ENCODE data around the gene SYS1. TPM values are rescaled to one million over a fixed set of nuclear protein-coding genes. Genes with fewer than 3 reads are reported as not detected.
A peak's percentile ranks its signal among the peaks of the same experiment; 100 is the strongest.

Gene SYS1
- total and polyA plus RNA-seq, 8 donors: 9.6 to 19.0 (median 15.8) TPM

DNA sequence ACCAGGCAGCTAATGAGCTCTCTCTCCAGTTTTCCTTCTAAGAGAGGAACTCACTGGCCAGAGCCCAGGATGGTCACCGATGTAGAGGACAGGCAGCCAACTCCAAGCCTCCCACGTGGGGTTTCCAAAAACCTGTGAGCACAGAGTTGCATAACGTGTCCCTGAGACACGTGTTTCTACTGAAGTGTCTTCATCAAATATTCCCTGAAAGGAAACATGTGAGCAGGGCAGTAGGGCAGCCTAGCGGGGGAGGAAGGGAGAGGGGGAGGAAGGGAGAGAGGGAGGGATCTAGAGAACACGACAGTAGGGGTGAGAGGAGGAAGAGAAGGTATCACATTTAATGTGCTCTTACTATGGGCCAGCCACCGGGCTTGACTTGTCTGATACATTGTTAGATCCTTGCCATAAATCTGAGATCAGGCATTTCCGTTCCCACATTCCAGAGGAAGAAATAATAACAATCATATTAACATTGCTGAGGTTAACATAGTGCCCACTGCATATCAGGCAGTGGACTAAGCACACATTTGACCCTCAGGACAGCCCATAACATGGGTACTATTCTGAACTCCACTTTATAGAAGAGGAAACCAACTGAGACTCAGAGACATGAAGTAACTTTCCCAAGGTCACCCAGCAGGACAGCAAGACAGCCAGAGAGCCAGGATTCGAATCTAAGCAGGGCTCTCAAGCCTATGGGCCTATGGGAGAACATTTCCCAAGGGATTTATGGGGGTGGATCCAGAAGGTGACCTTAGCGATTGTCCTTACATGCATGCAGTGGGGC, 4.5 kb upstream of the SYS1 start:
- intact Hi-C loops (cut with DNase I): no loop called here
- Histone ChIP-seq H3K4me1 (peaks cover 5 to 55% (median 8%) of the 10 kb centered on the region in 3 donors), H3K9me3 (no peaks in the 10 kb centered on the region), H3K36me3 (no peaks in the 10 kb centered on the region), H3K27me3 (no peaks in the 10 kb centered on the region), H3K4me3 (no peak overlapping the region), H3K27ac (peak overlapping the region; percentile 7 to 97 (median 82))
- WGBS, 2 donors: 53 to 55% methylated on average over 10 of the region's 10 CpGs
- DNase-seq: peak in 4 of 6 donors; percentile 53 to 61 (median 56)
- ATAC-seq: peak in 2 of 4 donors; percentile 1 to 4
- FAIRE-seq: no peak
- TF ChIP-seq, protein P1, sequence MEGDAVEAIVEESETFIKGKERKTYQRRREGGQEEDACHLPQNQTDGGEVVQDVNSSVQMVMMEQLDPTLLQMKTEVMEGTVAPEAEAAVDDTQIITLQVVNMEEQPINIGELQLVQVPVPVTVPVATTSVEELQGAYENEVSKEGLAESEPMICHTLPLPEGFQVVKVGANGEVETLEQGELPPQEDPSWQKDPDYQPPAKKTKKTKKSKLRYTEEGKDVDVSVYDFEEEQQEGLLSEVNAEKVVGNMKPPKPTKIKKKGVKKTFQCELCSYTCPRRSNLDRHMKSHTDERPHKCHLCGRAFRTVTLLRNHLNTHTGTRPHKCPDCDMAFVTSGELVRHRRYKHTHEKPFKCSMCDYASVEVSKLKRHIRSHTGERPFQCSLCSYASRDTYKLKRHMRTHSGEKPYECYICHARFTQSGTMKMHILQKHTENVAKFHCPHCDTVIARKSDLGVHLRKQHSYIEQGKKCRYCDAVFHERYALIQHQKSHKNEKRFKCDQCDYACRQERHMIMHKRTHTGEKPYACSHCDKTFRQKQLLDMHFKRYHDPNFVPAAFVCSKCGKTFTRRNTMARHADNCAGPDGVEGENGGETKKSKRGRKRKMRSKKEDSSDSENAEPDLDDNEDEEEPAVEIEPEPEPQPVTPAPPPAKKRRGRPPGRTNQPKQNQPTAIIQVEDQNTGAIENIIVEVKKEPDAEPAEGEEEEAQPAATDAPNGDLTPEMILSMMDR (IDR thresholded peaks at IDR 0.05): no peak

DNA sequence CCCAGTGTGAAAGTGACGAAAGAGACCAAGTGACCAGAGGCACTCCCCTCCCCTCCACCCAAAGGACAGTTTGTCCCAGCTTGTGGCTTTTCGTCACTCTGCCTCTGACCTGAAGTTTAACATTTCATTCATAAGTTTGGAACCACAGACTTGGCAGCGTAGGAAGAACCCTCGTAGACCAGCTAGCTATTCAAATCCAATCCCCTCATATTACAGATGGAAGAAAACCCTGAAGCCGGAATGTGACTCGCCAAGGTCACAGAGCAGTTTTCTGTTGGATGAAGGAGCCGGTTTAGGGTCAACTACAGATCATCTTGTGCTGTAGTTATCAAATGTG, 3.9 kb upstream of the SYS1 start:
- TF ChIP-seq, protein P1 (IDR thresholded peaks at IDR 0.05): no peak
- FAIRE-seq (no peak), DNase-seq (no peak), ATAC-seq (no peak)
- no peaks in the 10 kb centered on the region for H3K36me3 ChIP-seq
- H3K4me1 ChIP-seq: peaks cover 5 to 60% (median 12%) of the 10 kb centered on the region in 3 donors
- H3K27ac ChIP-seq: peak overlapping the region; percentile 17 to 97 (median 82)
- H3K4me3 ChIP-seq: no peak overlapping the region
- H3K27me3 ChIP-seq: no peaks in the 10 kb centered on the region
- H3K9me3 ChIP-seq: no peaks in the 10 kb centered on the region
- 61 to 64% methylated on average over 7 of the region's 7 CpGs for WGBS, 2 donors
- intact Hi-C loops (cut with DNase I): no loop called here

DNA sequence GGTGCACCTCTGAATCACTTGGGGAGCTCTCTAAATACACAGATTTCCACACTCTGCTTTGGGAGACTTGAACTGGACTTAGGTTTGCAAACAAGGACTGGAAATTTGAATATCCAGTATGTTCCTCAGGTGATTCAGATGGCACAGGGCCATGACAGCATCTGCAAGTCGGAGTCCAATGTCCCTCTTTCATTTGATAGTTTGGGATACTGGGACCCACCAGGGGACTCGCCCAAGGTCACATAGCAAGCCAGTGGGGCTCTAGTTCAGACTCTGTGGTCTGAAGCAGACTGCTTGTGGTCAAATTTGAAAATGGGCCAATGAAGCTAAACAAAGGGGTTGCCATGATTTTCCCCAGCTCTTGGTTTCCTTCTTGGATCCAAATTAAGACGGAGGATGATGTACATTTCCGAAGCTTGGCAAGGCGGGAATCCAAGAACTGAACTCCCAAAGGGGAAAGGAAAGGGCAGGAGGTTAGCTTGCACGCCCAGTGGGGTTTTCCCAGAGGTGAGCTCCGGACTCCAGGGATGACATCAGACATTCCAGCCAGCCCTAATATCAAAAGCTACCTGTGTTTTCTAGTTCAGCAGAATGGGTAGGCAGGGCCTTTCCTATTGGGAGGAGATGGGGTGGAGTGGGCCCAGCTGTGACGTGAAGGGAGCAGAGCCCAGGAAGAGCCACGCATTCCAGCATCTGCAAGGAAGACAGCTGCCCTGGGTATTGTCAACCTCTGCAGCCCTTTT, 3.4 kb upstream of the SYS1 start:
- no peaks in the 10 kb centered on the region for H3K9me3 ChIP-seq
- H3K27ac ChIP-seq: peak overlapping the region; percentile 17 to 97 (median 82)
- DNase-seq (peak in 1 of 6 donors; percentile 72), FAIRE-seq (no peak), ATAC-seq (peak in 3 of 4 donors; percentile 2 to 24 (median 8))
- intact Hi-C loops (cut with DNase I): no loop called here
- no peaks in the 10 kb centered on the region for H3K36me3 ChIP-seq
- H3K4me3 ChIP-seq: no peak overlapping the region
- TF ChIP-seq, protein P1 (IDR thresholded peaks at IDR 0.05): no peak
- 57 to 65% methylated on average over 9 of the region's 9 CpGs for WGBS, 2 donors
- peaks cover 5 to 63% (median 12%) of the 10 kb centered on the region in 3 donors for H3K4me1 ChIP-seq
- no peaks in the 10 kb centered on the region for H3K27me3 ChIP-seq

DNA sequence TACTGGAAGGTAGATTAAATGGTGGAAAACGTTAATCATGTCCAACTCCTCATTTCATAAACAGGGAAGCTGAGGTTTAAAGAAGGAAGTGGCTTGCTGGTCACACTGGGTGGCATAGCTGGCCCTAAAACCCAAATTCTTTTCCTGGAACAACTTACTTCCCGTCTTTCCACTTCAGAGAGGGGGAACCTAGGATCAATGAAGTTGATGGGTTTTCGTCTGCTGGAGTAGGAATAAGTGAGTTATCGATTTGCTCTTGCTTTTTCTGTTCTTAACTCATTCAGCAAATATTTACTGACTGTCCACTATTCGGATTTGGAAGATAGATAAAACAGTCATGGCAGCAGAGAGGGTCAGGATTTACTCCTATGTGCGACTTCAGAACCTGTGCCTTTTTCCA, 1.2 kb upstream of the SYS1 start:
- TF ChIP-seq, protein P1 (IDR thresholded peaks at IDR 0.05): no peak
- FAIRE-seq (no peak), DNase-seq (no peak), ATAC-seq (no peak)
- Histone ChIP-seq H3K36me3 (peaks cover 0 to 4% (median 0%) of the 10 kb centered on the region in 3 donors), H3K9me3 (no peaks in the 10 kb centered on the region), H3K27ac (peak overlapping the region in 2 of 4 donors; percentile 94 to 97), H3K27me3 (no peaks in the 10 kb centered on the region), H3K4me1 (peaks cover 5 to 63% (median 12%) of the 10 kb centered on the region in 3 donors), H3K4me3 (no peak overlapping the region)
- intact Hi-C loops (cut with DNase I): no loop called here
- 17 to 25% methylated on average over 6 of the region's 6 CpGs for WGBS, 2 donors
